MG63 (cell line): ENCODE measurements around the gene SULT4A1. TPM values are rescaled to one million over a fixed set of nuclear protein-coding genes. Genes with fewer than 3 reads are reported as not detected.

Experiments
- total RNA-seq: library from RNA; depleted of rRNA; stranded (reverse); fragments of >200 nt; shearing (Covaris generic); gene quantifications from 2 replicates; pipeline ENCODE4 v1.2.3, GENCODE V29; 2014; ENCODE audit warnings: low replicate concordance; rRNA removed

Gene SULT4A1
- total RNA-seq, 1 experiment from 2014 or later, result not detected

Other genes starting within 250 kb of the SULT4A1 start
- 0.37 and 2.9 TPM in 2 replicates for gene EFCAB6, start 50.2 kb downstream of the SULT4A1 start, total RNA-seq
- not detected in 2 replicates for gene PNPLA5, start 29.5 kb upstream of the SULT4A1 start, total RNA-seq
- 4.1 and 6.7 TPM in 2 replicates for gene PNPLA3, start 61.3 kb upstream of the SULT4A1 start, total RNA-seq
- 65.1 and 90.4 TPM in 2 replicates for gene SAMM50, start 92.9 kb upstream of the SULT4A1 start, total RNA-seq
- 31.0 and 88.1 TPM in 2 replicates for gene PARVB, start 161.8 kb upstream of the SULT4A1 start, total RNA-seq